ENCODE results near the gene CCM2.

DNA sequence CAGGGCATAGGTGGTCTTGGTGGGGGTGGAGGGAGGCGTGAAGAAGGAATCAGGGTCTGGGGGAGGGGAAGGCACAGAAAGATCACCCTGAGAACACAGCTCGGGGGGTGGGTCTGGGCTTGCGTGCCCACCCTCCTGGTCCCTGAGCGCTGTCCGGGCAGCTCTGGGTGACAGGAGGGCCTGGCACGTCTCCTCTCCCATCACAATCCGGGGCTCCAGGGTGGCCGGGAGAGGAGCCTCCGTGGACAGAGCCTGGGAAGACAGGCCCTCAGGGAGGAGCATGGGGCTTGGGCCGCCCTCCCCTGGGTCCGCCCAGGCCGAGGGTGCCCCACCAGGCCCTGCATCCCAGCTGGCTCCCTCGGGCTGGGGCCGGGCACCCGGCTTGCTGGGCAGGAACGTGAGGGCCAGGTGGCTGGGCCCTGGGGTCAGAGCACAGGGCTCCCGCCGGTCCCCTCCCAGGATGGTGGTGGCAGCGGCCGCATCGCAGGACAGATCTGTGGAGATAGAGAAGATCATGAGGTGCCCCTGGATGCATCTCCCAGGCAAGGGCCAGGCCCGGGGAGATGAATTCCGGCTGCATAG is 85.7 kb downstream of the CCM2 start:
- TF ChIP-seq POLR2AphosphoS5 (IDR thresholded peaks at IDR 0.05; ENCODE audit: low read depth, low read length) (no peak), POLR2A (IDR thresholded peaks at IDR 0.05; ENCODE audit: low read depth, low read length) (no peak)
